Measurements from ENCODE around the gene GALNT18. TPM values are rescaled to one million over a fixed set of nuclear protein-coding genes. Genes with fewer than 3 reads are reported as not detected.

Gene GALNT18
- total RNA-seq, 1 experiment from 2014 or later: 9.2 TPM

DNA sequence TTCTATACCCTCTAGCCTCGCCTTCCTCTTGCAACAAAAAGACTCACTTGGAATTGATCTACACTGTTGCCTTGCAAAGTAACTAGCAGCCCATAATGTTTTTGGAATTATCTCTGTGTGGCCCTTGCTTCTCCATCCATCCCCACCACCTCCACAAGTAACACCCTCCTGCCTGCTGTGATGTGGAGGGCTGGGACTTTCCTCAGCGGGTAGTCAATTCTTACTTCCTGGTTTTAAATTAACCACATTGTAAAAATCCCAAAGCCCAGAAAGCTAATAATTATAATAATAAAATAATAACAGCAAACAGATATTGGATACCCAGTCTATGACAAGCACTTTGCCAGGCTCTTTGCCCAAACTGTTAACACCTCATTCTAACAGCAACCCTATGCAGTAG, 40.8 kb upstream of the GALNT18 start:
- Mint-ChIP-seq H3K4me1 (ENCODE audit: low read depth, unreplicated experiment) (no peaks in the 10 kb centered on the region), H3K27me3 (ENCODE audit: unreplicated experiment) (peaks cover 71% of the 10 kb centered on the region), H3K4me3 (ENCODE audit: low read depth, unreplicated experiment) (no peak overlapping the region), H3K9me3 (ENCODE audit: low read depth, unreplicated experiment) (peaks cover 3% of the 10 kb centered on the region), H3K27ac (ENCODE audit: unreplicated experiment) (no peak overlapping the region), H3K36me3 (ENCODE audit: insufficient read depth, unreplicated experiment) (no peaks in the 10 kb centered on the region)
- TF ChIP-seq, protein P1, sequence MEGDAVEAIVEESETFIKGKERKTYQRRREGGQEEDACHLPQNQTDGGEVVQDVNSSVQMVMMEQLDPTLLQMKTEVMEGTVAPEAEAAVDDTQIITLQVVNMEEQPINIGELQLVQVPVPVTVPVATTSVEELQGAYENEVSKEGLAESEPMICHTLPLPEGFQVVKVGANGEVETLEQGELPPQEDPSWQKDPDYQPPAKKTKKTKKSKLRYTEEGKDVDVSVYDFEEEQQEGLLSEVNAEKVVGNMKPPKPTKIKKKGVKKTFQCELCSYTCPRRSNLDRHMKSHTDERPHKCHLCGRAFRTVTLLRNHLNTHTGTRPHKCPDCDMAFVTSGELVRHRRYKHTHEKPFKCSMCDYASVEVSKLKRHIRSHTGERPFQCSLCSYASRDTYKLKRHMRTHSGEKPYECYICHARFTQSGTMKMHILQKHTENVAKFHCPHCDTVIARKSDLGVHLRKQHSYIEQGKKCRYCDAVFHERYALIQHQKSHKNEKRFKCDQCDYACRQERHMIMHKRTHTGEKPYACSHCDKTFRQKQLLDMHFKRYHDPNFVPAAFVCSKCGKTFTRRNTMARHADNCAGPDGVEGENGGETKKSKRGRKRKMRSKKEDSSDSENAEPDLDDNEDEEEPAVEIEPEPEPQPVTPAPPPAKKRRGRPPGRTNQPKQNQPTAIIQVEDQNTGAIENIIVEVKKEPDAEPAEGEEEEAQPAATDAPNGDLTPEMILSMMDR (IDR thresholded peaks at IDR 0.05; ENCODE audit: unreplicated experiment): no peak
- no TSS peak for BruUV-seq (replicated peaks)
- DNase-seq: no peak
- CTCF ChIA-PET: no interaction called here
- intact Hi-C loops (cut with micrococcal nuclease; ENCODE audit: unreplicated experiment): no loop called here

DNA sequence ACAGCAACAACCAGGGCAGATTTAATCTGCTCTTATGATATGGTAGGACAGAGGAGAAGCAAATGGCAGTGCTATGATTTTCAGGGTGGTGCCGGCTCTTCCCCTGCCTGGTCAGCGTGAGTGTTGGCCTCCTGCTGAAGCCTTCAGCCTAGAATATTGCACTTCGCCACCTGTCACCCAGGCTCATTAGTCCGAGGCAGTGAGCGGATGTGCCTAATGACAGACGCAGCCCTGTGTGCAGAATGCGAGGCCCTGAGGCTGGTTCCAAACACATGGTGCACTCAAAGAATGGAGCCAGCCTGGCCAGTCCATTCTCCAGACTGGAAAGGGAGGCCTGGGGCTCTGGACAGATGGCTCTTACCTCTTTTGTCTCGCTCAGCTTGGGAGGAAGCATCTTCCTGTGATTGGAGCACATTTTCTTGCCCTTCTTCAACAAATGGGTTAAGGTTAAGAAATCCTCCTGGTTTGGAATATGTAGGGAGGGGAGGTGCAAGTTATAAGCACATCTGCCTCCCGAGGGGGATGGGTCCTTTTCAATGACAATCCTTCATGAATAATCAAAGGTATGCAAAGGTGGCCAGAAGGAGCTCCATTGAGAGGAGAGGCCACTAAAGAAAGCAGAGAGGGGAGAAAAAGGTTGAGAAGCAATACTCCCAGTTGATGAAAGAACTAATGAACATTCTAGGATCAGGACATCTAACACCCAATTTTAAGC, 39.7 kb upstream of the GALNT18 start:
- H3K4me3 Mint-ChIP-seq (ENCODE audit: low read depth, unreplicated experiment): no peak overlapping the region
- no peak for DNase-seq
- H3K27me3 Mint-ChIP-seq (ENCODE audit: unreplicated experiment): peaks cover 71% of the 10 kb centered on the region
- no peak overlapping the region for H3K27ac Mint-ChIP-seq (ENCODE audit: unreplicated experiment)
- no peaks in the 10 kb centered on the region for H3K9me3 Mint-ChIP-seq (ENCODE audit: low read depth, unreplicated experiment)
- H3K4me1 Mint-ChIP-seq (ENCODE audit: low read depth, unreplicated experiment): no peaks in the 10 kb centered on the region
- H3K36me3 Mint-ChIP-seq (ENCODE audit: insufficient read depth, unreplicated experiment): no peaks in the 10 kb centered on the region
- intact Hi-C loops (cut with micrococcal nuclease; ENCODE audit: unreplicated experiment): no loop called here
- CTCF ChIA-PET: no interaction called here
- TF ChIP-seq, protein P1 (IDR thresholded peaks at IDR 0.05; ENCODE audit: unreplicated experiment): no peak
- BruUV-seq (replicated peaks): no TSS peak

DNA sequence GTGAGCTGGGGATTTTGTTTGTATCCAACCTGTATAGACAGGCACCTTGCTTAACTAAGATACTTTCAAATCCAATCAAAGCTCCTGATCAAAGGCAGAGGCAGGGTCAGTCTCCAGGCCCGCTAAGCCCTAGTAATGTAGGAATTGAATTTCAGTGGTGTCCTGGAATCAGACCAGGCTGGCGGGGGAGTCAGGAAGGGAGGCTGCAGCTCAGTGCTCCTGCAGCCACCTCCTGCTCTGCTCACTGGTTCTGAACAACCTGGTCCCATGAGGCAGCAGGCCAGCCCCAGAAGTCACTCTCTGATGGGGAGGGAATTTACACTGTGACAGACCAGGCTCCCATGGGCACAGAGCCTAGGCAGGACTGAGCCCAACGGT, 38.5 kb upstream of the GALNT18 start:
- H3K4me3 Mint-ChIP-seq (ENCODE audit: low read depth, unreplicated experiment): no peak overlapping the region
- H3K36me3 Mint-ChIP-seq (ENCODE audit: insufficient read depth, unreplicated experiment): no peaks in the 10 kb centered on the region
- no peaks in the 10 kb centered on the region for H3K4me1 Mint-ChIP-seq (ENCODE audit: low read depth, unreplicated experiment)
- no peak overlapping the region for H3K27ac Mint-ChIP-seq (ENCODE audit: unreplicated experiment)
- no peaks in the 10 kb centered on the region for H3K9me3 Mint-ChIP-seq (ENCODE audit: low read depth, unreplicated experiment)
- no peak for DNase-seq
- TF ChIP-seq, protein P1 (IDR thresholded peaks at IDR 0.05; ENCODE audit: unreplicated experiment): no peak
- peaks cover 71% of the 10 kb centered on the region for H3K27me3 Mint-ChIP-seq (ENCODE audit: unreplicated experiment)
- CTCF ChIA-PET: no interaction called here
- intact Hi-C loops (cut with micrococcal nuclease; ENCODE audit: unreplicated experiment): no loop called here
- no TSS peak for BruUV-seq (replicated peaks)

DNA sequence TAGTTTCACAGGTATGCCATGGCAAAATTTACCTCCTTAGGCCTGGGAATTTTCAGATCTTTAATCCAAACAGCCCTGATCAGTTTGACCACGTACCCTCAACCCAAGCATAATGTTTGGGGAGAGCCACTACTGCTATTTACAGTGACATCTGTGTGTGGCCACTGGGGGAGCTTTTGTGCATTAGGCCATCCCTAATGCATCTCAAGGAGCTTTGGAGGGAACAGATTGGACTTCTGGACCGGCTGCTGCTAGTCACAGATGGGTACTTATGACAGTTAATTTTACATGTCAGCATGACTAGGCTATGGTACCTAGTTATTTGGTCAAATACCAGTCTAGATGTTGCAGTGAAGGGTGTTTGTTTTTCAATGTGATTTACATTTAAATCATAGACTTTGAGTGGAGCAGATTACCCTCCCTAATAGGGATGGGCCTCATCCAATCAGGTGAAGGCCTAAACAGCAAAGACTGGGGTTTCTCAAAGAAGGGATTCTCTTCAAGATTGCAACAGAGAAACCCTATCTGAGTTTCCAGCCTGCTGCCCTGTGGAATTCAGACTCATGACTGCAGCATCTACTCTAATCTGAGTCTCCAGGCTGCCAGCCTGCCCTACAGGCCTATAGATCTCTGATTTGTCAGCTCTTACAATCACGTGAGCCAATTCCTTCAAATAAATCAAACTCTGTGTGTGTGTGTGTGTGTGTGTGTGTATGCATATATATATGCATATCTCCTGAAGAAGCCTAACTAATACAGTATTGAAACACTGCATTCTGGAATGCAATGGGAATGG, 38.0 kb upstream of the GALNT18 start:
- TF ChIP-seq, protein P1 (IDR thresholded peaks at IDR 0.05; ENCODE audit: unreplicated experiment): no peak
- H3K4me1 Mint-ChIP-seq (ENCODE audit: low read depth, unreplicated experiment): no peaks in the 10 kb centered on the region
- H3K27ac Mint-ChIP-seq (ENCODE audit: unreplicated experiment): no peak overlapping the region
- DNase-seq: no peak
- CTCF ChIA-PET: interaction anchor here (1.2 kb wide), 1 partner anchor 9 kb away, joined by 3 read pairs; no protein-coding TSS in a partner anchor
- BruUV-seq (replicated peaks): no TSS peak
- H3K9me3 Mint-ChIP-seq (ENCODE audit: low read depth, unreplicated experiment): no peaks in the 10 kb centered on the region
- no peaks in the 10 kb centered on the region for H3K36me3 Mint-ChIP-seq (ENCODE audit: insufficient read depth, unreplicated experiment)
- no peak overlapping the region for H3K4me3 Mint-ChIP-seq (ENCODE audit: low read depth, unreplicated experiment)
- H3K27me3 Mint-ChIP-seq (ENCODE audit: unreplicated experiment): peaks cover 71% of the 10 kb centered on the region
- intact Hi-C loops (cut with micrococcal nuclease; ENCODE audit: unreplicated experiment): no loop called here

Data from Calu3 (cell line).